GM12864 (cell line): ENCODE data around the gene CDHR4.

Experiments
- DNase-seq: peaks from one replicate; pipeline ENCODE4 v3.0.0-alpha.2; 2011; ENCODE audit warnings: low read depth
- H3K4me3 ChIP-seq: 2 replicates; pipeline ENCODE4 v1.5.1; 2011; ENCODE audit warnings: mild to moderate bottlenecking, low read depth, low read length, control low read depth
- TF ChIP-seq, protein P1 (sequence below): IDR thresholded peaks from 2 replicates; pipeline ENCODE4 v1.5.1; 2011; ENCODE audit warnings: low read depth, mild to moderate bottlenecking, moderate library complexity, low read length, control low read depth, inconsistent platforms; ENCODE audit errors: missing control alignments

CDHR4 gene

DNA sequence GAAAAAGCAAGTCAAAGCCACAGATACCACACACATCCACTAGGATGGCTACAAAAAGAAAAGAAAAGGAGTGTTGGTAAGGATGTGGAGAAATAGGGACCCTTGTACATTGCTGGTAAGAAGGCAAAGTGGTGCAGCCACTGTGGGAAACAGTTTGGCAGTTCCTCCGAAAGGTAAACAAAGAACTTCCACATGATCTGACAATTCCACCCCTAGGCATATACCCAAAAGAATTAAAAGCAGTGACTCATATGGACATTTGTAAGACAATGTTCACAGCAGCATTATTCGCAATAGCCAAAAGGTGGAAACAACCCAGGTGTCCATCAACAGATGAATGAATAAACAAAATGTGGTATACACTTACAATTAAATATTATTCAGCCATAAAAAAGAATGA is 53.7 kb downstream of the CDHR4 start:
- H3K4me3 ChIP-seq, result no peak overlapping the region
- TF ChIP-seq, protein P1, sequence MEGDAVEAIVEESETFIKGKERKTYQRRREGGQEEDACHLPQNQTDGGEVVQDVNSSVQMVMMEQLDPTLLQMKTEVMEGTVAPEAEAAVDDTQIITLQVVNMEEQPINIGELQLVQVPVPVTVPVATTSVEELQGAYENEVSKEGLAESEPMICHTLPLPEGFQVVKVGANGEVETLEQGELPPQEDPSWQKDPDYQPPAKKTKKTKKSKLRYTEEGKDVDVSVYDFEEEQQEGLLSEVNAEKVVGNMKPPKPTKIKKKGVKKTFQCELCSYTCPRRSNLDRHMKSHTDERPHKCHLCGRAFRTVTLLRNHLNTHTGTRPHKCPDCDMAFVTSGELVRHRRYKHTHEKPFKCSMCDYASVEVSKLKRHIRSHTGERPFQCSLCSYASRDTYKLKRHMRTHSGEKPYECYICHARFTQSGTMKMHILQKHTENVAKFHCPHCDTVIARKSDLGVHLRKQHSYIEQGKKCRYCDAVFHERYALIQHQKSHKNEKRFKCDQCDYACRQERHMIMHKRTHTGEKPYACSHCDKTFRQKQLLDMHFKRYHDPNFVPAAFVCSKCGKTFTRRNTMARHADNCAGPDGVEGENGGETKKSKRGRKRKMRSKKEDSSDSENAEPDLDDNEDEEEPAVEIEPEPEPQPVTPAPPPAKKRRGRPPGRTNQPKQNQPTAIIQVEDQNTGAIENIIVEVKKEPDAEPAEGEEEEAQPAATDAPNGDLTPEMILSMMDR, result no peak
- DNase-seq, result no peak
